ENCODE data around the gene PARD3.

- TF ChIP-seq CTCF (IDR thresholded peaks at IDR 0.05) = no peak
- TF ChIP-seq EZH2phosphoT487 (IDR thresholded peaks at IDR 0.05) = no peak
- TF ChIP-seq EZH2 (IDR thresholded peaks at IDR 0.05) = no peak
Observed at GRCh38 chr10:34557173-34557572, 257.9 kb downstream of the PARD3 start.

All from neural progenitor cell (in vitro differentiated cells).